SKM-1 treated with dmso at 0.1 percent for 144 hours (cell line): ENCODE measurements around the gene ZNRD2.

Experiments
- DNase-seq: peaks from one replicate; lab custom pipeline; 2025; ENCODE audit not compliant: unreplicated experiment; lab: John Stamatoyannopoulos, UW

The ZNRD2 gene

DNA sequence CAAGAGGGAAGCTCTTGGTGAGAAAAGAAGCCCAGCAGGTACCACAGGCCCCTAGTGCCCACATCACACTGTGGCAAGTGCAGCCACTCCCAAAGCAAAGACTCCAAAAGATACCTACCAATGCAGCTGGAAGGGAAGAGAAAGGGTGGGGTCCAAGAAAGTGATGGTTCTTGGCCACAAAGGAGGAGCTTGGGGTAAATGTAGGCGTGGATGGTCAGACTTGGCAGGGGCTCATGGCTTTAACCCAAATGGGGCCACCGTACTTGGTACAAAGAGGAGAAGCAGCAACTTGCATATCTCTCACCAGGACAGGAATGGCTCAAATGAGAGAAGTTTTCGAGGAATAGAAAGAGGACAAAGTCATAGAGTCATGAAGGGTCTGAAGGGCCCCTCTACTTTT, 39.0 kb downstream of the ZNRD2 start:
- no peak for DNase-seq

GRCh38 chr11:65609665-65610064, 39.4 kb downstream of the ZNRD2 start:
- DNase-seq, result no peak

- DNase-seq, result no peak
These were observed 40.1 kb downstream of the ZNRD2 start for GRCh38 chr11:65610404-65610803.

- DNase-seq, result peak; percentile 74
These were observed 40.9 kb downstream of the ZNRD2 start for GRCh38 chr11:65611028-65611757.

DNA sequence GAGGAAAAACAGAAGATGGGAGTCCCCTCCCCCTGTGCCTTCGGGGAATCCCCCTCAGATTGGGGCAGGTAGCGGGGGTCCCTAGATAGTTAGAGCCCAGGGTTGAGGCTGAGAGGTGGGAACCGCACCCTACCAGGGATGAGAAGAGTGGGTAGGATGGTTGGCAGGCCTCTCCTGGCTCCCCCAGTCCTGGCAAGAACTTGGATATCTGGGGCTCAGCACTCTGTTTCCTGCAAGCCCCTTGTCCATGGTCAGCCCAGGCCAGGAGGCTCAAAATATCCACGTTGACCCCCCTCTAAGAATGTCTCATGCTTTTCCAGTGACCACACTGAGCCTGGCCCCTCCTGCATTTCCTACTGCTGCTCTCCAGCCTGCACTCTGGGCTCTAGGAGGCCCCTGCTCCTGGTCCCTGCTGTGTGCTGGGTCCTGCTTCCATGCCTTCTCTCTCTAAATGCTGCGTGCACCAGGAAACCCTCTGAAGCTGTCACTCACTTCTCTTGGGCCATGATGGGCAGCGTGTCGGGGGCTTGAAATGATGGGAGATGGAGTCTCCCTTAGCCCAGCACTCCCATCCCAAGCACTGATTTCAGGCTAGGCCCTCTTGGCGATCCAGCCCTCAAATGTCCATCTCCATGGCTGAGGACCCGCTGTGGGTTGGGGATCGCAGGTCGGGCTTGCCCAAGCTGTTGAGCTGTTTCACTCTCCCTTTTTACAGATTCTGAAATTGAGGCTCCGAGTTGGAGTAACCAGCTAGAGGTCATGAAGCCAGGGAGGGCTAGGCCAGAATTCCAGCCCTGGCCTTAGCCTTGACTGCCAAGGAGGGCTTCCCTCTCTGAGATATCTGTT, 41.7 kb downstream of the ZNRD2 start:
- no peak for DNase-seq

- no peak for DNase-seq
These were observed 42.4 kb downstream of the ZNRD2 start for GRCh38 chr11:65612691-65613090.

DNA sequence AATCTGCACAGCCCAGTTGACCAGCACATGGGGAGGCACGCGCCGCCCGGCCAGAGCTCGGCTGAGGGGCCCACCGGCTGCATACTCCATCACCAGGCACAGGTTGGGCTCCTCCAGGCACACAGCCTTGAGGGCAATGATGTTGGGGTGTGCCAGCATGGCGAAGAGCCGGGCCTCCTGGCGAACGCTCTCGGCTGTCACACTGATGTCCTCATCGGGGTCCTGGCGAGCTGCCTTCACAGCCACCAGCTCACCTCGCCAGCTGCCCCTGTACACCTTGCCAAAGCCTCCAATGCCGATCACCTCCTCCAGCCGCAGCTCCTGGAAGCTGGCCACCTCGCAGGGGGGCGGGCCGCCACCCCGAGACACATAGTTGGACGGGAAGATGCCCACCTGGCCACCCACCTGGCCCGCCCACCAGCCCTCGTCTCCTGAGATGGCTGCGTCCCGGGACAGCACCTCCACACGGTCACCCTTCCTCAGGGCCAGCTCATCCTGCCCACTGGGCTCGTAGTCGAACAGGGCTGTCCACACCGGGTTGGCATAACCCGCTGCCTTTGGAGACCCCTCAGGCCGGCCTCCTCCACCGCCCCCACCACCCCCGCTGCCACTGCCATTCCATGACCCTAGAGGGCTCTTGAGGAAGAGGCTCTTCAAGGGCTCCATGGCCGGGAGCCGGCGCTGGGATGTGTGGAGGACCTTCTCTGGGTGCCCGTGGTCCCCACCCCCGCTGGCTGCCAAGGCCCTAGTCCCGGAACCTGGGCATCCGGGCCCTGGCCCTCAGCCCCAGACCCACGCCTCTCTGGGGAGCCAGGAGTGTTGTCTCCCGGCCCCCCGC, 43.0 kb downstream of the ZNRD2 start:
- no peak for DNase-seq

DNA sequence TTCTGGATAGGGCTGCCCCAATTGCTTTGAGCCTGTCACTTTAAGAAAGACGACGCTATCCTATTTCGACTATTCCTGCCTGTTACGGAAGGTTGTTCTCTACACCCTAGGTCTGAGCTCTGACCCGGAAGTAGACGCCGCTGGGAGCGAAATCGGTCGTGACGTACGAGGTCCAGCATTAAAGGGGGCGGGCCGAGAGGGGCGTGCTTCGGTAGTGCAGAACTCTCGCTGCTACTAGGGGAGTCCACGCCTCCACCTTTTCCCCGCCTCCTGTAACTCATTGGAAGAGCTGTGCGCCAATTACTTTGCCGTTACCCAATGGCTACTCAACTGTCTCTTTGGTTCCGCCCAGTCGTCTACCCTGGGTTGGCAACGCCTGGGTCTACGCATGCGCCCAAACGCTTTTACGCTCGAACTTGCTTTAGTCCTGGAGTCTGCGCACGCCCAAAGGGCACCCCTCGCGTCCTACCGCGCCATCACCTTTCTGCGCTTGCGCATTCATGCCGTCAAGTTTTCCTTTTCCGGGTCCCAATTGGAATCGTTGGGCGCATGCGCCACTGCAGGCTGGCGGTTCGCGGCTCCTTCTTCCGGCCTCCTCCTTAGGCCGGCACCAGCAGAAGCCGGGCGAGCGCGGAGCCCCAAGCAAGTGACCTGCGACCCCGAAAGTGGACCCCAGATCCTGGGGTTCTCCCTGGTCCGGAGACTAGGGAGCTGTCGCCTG, 45.1 kb downstream of the ZNRD2 start, which contains the start of gene PCNX3:
Gene PCNX3 (plus strand): TSS at position 548 of the 721 bp plus-strand sequence. CDS start 536 bp downstream, outside the sequence.
- peak; percentile 100 for DNase-seq

- no peak for DNase-seq
These were observed 45.8 kb downstream of the ZNRD2 start for GRCh38 chr11:65615950-65616574.

- DNase-seq, result no peak
These were observed 46.3 kb downstream of the ZNRD2 start for GRCh38 chr11:65616575-65617001.

GRCh38 chr11:65617136-65617850, 47.0 kb downstream of the ZNRD2 start:
- no peak for DNase-seq

DNA sequence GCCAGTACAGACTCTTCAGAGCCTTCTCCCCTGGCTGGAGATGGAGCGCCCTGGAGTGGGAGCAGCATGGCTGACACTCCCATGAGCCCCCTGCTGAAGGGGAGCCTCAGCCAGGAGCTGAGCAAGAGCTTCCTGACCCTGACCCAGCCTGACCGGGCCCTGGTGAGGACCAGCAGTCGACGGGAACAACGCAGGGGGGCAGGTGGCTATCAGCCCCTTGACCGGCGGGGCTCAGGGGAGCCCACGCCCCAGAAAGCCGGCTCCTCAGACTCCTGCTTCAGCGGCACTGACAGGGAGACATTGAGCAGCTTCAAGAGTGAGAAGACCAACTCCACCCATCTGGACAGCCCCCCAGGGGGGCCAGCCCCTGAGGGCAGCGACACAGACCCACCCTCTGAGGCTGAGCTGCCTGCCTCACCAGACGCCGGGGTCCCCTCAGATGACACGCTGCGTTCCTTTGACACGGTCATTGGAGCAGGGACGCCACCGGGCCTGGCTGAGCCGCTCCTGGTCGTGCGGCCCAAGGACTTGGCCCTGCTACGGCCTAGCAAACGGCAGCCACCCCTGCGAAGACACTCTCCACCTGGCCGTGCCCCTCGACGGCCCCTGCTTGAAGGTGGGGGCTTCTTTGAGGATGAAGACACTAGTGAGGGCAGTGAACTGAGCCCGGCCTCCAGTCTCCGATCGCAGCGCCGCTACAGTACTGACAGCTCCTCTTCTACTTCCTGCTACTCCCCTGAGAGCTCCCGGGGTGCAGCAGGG, 47.9 kb downstream of the ZNRD2 start:
- no peak for DNase-seq

- no peak for DNase-seq
These were observed 48.5 kb downstream of the ZNRD2 start for GRCh38 chr11:65618763-65619162.

GRCh38 chr11:65619281-65619928, 49.1 kb downstream of the ZNRD2 start:
- DNase-seq, result no peak

DNA sequence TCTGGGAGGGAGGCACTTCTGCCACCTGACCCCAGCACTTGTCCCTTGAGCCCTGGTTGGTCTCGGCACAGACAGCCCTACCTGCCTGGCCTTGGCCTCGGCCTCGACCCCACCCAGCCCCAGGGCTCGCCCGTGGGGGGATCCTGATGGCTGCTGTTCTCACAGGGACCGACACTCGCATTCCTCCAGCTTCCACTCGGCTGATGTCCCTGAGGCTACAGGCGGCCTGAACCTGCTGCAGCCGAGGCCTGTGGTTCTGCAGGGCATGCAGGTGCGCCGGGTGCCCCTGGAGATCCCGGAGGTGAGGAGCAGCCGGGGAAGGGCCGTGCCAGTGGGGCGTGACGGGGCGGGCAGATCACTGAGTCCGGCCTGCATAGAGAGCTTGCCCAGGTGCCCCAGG, 50.4 kb downstream of the ZNRD2 start:
- DNase-seq, result no peak

DNA sequence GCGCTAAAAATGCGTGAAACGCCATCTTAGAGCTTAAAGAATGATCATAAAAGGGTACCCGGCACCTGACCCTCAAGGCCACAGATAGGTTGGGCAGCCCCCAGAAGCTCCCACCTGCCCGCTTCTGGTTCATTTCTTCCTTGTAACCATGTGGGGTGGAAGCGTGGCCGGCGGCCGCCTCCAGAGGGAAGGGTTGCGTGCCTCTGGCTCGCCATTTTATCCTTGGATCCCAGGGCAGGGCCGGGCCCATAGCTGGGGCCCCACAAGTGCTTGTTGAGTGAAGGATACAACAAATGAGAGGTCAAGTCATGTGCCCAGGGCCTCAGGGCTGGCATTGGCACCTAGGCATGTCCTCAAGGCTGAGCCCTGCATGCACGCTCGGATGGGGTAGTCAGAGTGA, 51.2 kb downstream of the ZNRD2 start:
- no peak for DNase-seq
